Activated T-helper 9 cell treated with anti-CD3 and anti-CD28 coated beads, Interleukin-2, amount 50 U/mL, for 16 hours (primary cell): ENCODE results near the gene FLT4.

ENCODE experiments used
- DNase-seq: peaks from one replicate; pipeline ENCODE4 v3.0.0-alpha.2; 2020; ENCODE audit warnings: low read depth

Gene FLT4

GRCh38 chr5:180625791-180626660 lies 23.4 kb downstream of the FLT4 start:
- DNase-seq: no peak

GRCh38 chr5:180625125-180625790 lies 24.1 kb downstream of the FLT4 start:
- no peak for DNase-seq

- DNase-seq: no peak
These were observed 24.8 kb downstream of the FLT4 start for GRCh38 chr5:180624587-180624986.

- DNase-seq: no peak
These were observed 25.6 kb downstream of the FLT4 start for GRCh38 chr5:180623844-180624243.

- no peak for DNase-seq
These were observed 26.0 kb downstream of the FLT4 start for GRCh38 chr5:180623411-180623834.

- no peak for DNase-seq
These were observed 26.5 kb downstream of the FLT4 start for GRCh38 chr5:180622910-180623309.

- DNase-seq: no peak
These were observed 28.1 kb downstream of the FLT4 start for GRCh38 chr5:180621311-180621710.

GRCh38 chr5:180620014-180620413 lies 29.4 kb downstream of the FLT4 start:
- DNase-seq: no peak

- no peak for DNase-seq
These were observed 29.9 kb downstream of the FLT4 start for GRCh38 chr5:180619563-180619915.

- no peak for DNase-seq
These were observed 30.4 kb downstream of the FLT4 start for GRCh38 chr5:180618829-180619562.

GRCh38 chr5:180618487-180618828 lies 30.9 kb downstream of the FLT4 start:
- DNase-seq: no peak

GRCh38 chr5:180613814-180614188 lies 35.6 kb downstream of the FLT4 start:
- DNase-seq: no peak

- DNase-seq: no peak
These were observed 36.1 kb downstream of the FLT4 start for GRCh38 chr5:180613188-180613813.

- DNase-seq: no peak
These were observed 36.7 kb downstream of the FLT4 start for GRCh38 chr5:180612683-180613082.

GRCh38 chr5:180611140-180611850 lies 38.1 kb downstream of the FLT4 start:
- DNase-seq: no peak

- no peak for DNase-seq
These were observed 39.4 kb downstream of the FLT4 start for GRCh38 chr5:180609817-180610550.

- DNase-seq: no peak
These were observed 40.0 kb downstream of the FLT4 start for GRCh38 chr5:180609386-180609785.

- no peak for DNase-seq
These were observed 40.7 kb downstream of the FLT4 start for GRCh38 chr5:180608572-180609310.

- DNase-seq: no peak
These were observed 41.4 kb downstream of the FLT4 start for GRCh38 chr5:180607861-180608571.
